ENCODE measurements around the gene TEX51. TPM values are rescaled to one million over a fixed set of nuclear protein-coding genes. Genes with fewer than 3 reads are reported as not detected.

The TEX51 gene
- total and polyA plus RNA-seq, 12 donors: not detected

DNA sequence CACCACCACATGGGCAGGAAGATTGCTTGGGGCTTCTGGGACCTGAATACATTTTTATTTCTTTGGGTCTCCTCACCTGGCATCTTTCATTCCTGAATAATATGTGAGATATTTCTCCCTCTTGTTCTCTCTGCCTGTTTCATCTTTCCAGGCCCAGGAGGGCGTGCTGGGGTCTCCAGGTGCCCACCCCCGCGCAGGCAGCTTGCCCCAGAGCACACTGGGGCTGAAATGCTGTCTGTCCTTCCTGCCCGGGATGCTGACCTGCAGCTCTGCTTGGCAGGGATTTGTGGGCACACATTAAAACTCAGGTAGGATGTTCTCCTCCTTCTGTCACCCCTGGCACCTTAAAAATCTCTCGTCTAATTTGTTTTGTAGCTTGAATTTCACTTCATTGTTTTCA lies 39.7 kb upstream of the TEX51 start:
- no peaks in the 10 kb centered on the region for H3K9me3 ChIP-seq (replicated peaks in 1 of 3)
- intact Hi-C loops (cut with DNase I): no loop called here
- H3K27me3 ChIP-seq: no peaks in the 10 kb centered on the region
- no peaks in the 10 kb centered on the region for H3K4me1 ChIP-seq (replicated peaks in 1 of 2)
- peak in 1 of 7 donors; percentile 7 for DNase-seq
- H3K27ac ChIP-seq: no peak overlapping the region
- H3K36me3 ChIP-seq (replicated peaks in 1 of 2): no peaks in the 10 kb centered on the region
- TF ChIP-seq POLR2A (IDR thresholded peaks at IDR 0.05): no peak
- TF ChIP-seq, protein P1, sequence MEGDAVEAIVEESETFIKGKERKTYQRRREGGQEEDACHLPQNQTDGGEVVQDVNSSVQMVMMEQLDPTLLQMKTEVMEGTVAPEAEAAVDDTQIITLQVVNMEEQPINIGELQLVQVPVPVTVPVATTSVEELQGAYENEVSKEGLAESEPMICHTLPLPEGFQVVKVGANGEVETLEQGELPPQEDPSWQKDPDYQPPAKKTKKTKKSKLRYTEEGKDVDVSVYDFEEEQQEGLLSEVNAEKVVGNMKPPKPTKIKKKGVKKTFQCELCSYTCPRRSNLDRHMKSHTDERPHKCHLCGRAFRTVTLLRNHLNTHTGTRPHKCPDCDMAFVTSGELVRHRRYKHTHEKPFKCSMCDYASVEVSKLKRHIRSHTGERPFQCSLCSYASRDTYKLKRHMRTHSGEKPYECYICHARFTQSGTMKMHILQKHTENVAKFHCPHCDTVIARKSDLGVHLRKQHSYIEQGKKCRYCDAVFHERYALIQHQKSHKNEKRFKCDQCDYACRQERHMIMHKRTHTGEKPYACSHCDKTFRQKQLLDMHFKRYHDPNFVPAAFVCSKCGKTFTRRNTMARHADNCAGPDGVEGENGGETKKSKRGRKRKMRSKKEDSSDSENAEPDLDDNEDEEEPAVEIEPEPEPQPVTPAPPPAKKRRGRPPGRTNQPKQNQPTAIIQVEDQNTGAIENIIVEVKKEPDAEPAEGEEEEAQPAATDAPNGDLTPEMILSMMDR (IDR thresholded peaks at IDR 0.05): no peak
- H3K4me3 ChIP-seq: no peak overlapping the region
- 52 to 73% (median 60%) methylated on average over 5 of the region's 5 CpGs for WGBS, 4 donors

DNA sequence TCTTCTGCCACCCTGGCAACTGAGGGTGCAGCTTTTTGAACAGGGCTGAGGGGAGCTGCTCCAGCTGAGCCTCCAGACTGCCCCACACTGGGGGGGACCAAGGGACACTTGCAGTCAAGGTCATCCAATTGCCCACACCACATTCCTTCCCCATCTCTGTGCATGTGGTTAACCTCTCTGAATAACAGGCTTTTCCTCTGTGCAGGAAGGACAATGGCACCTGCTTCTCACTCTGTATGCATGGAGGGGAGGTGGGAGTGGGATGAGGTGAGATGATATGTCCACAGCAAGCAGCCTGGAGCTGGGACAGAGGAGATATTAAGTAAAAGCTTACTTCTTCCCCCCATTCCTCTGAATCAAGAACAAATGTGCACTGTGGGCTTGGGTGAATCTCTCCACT lies 39.1 kb upstream of the TEX51 start:
- Histone ChIP-seq H3K9me3 (replicated peaks in 1 of 3) (no peaks in the 10 kb centered on the region), H3K27ac (no peak overlapping the region), H3K4me3 (no peak overlapping the region), H3K4me1 (replicated peaks in 1 of 2) (no peaks in the 10 kb centered on the region), H3K36me3 (replicated peaks in 1 of 2) (no peaks in the 10 kb centered on the region), H3K27me3 (no peaks in the 10 kb centered on the region)
- peak in 1 of 7 donors; percentile 7 for DNase-seq
- no peak for TF ChIP-seq POLR2A (IDR thresholded peaks at IDR 0.05)
- TF ChIP-seq, protein P1 (IDR thresholded peaks at IDR 0.05): no peak
- intact Hi-C loops (cut with DNase I): no loop called here

DNA sequence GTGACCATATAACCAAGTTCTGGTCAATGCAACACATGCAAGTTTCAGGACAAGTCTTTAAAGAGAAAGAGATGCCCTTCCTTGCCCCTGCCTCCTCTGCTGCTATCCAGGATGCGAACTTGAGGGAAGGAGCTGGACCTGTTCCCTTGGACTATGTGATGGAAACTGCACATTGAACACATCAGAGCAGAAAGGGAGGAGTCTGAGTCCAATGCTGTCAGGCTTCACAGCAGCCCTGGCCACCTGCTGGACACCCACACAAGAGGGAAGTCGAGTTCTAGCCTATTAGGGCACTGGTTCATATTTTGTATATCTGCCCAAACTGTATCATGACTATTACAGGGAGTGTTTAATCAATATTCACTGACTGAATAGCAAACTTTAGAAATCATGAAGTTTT lies 38.3 kb upstream of the TEX51 start:
- 63 to 86% (median 81%) methylated on average over 2 of the region's 2 CpGs for WGBS, 4 donors
- no peaks in the 10 kb centered on the region for H3K36me3 ChIP-seq (replicated peaks in 1 of 2)
- no peaks in the 10 kb centered on the region for H3K27me3 ChIP-seq
- no peak for TF ChIP-seq POLR2A (IDR thresholded peaks at IDR 0.05)
- TF ChIP-seq, protein P1 (IDR thresholded peaks at IDR 0.05): no peak
- H3K27ac ChIP-seq: no peak overlapping the region
- no peak overlapping the region for H3K4me3 ChIP-seq
- H3K9me3 ChIP-seq (replicated peaks in 1 of 3): no peaks in the 10 kb centered on the region
- intact Hi-C loops (cut with DNase I): no loop called here
- no peaks in the 10 kb centered on the region for H3K4me1 ChIP-seq (replicated peaks in 1 of 2)
- DNase-seq: peak in 1 of 7 donors; percentile 14

DNA sequence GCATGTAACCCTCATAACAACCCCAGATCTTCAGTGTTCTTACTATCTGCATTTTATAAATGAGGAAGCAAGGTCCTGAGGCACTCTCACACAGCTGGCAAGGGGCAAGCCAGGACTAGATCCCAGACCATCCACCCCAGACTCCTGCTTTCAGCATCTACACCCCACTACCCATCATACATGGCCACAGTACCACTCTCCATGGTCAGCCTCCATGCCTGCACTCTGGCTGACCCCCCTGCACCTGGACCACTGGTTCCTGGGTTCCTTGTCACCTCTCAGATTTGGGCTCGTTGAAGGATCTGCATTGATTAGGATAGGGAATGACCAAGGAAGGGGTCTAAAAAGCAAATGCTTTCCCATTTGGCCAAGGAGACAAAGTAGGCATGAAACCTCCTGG lies 36.0 kb upstream of the TEX51 start:
- no peak for TF ChIP-seq POLR2A (IDR thresholded peaks at IDR 0.05)
- TF ChIP-seq, protein P1 (IDR thresholded peaks at IDR 0.05): no peak

More for the DNA sequence above, 36.0 kb upstream of the TEX51 start:
- Histone ChIP-seq H3K9me3 (replicated peaks in 1 of 3) (no peaks in the 10 kb centered on the region), H3K27ac (no peak overlapping the region), H3K4me3 (no peak overlapping the region), H3K27me3 (no peaks in the 10 kb centered on the region), H3K4me1 (replicated peaks in 1 of 2) (no peaks in the 10 kb centered on the region), H3K36me3 (replicated peaks in 1 of 2) (no peaks in the 10 kb centered on the region)
- intact Hi-C loops (cut with DNase I): no loop called here
- WGBS, 4 donors: 50 to 88% (median 60%) methylated on average over 1 of the region's 1 CpG
- peak in 1 of 7 donors; percentile 13 for DNase-seq
